Stimulated activated CD4-positive, alpha-beta T cell treated with anti-CD3 and anti-CD28 coated beads, Interleukin-2, amount 100 ng/mL, for 48 hours (primary cell): ENCODE measurements around the gene DUSP10.

Experiments used
- DNase-seq, 2 donors: peaks; one replicate each; pipeline ENCODE4 v3.0.0-alpha.2; 2020

The DUSP10 gene

GRCh38 chr1:221691261-221691660, 50.6 kb downstream of the DUSP10 start:
- DNase-seq: no peak

GRCh38 chr1:221690858-221691257, 51.0 kb downstream of the DUSP10 start:
- DNase-seq: no peak

- DNase-seq: no peak
These were observed 52.8 kb downstream of the DUSP10 start for GRCh38 chr1:221689138-221689537.

GRCh38 chr1:221688488-221688843, 53.4 kb downstream of the DUSP10 start:
- DNase-seq: no peak

GRCh38 chr1:221687836-221688487, 53.9 kb downstream of the DUSP10 start:
- DNase-seq: no peak

GRCh38 chr1:221683681-221684080, 58.2 kb downstream of the DUSP10 start:
- no peak for DNase-seq

- no peak for DNase-seq
These were observed 61.8 kb downstream of the DUSP10 start for GRCh38 chr1:221680085-221680484.

- no peak for DNase-seq
These were observed 63.9 kb downstream of the DUSP10 start for GRCh38 chr1:221678014-221678413.

- no peak for DNase-seq
These were observed 65.7 kb downstream of the DUSP10 start for GRCh38 chr1:221675880-221676800.

GRCh38 chr1:221672965-221673364, 68.9 kb downstream of the DUSP10 start:
- DNase-seq: no peak

GRCh38 chr1:221672239-221672645, 69.6 kb downstream of the DUSP10 start:
- DNase-seq: no peak

- DNase-seq: no peak
These were observed 71.8 kb downstream of the DUSP10 start for GRCh38 chr1:221670081-221670480.

- no peak for DNase-seq
These were observed 72.4 kb downstream of the DUSP10 start for GRCh38 chr1:221669441-221669840.

- DNase-seq: no peak
These were observed 74.4 kb downstream of the DUSP10 start for GRCh38 chr1:221667504-221667903.

- no peak for DNase-seq
These were observed 77.6 kb downstream of the DUSP10 start for GRCh38 chr1:221664253-221664652.

- DNase-seq: no peak
These were observed 78.6 kb downstream of the DUSP10 start for GRCh38 chr1:221663321-221663720.

GRCh38 chr1:221655766-221656305, 86.1 kb downstream of the DUSP10 start:
- no peak for DNase-seq
